GM21786 (cell line): ENCODE measurements around the gene CYP46A1.

ENCODE experiments used
- ATAC-seq: cut with Tn5 transposase; IDR thresholded peaks from one replicate; pipeline ENCODE4 v1.9.1; 2021; ENCODE audit not compliant: unreplicated experiment

CYP46A1 gene

DNA sequence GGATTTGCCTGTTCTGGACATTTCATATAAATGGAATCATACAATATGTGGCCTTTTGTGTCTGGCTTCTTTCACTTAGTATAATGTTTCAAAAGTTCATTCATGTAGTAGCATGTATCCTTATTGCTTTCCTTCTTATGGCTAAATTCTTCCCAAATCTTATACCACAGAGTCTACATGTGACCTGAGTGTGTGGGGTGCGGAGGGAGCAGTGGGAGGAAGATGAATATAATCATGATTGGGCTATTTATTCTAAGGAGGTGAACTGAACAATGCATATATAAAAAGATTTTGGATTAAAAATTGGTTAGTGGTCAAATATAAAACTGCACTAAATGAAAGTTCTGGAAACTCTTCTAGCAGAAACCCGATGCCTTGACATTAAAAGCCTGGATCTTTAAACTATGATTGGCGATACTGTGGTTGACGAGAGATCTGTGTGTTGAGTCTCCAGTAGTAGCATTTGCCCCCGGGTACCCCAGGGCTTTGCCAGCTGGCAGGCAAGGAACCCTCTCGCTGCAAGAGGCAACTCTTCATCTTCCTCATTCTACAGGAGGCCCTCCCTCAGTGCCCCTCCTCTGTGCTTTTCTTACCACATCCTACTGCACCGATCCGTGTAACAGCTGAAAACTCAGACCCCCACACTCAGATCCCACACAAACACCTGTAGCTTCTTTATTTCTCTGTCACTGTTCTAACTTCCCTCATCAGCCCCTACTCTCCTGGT, 2.6 kb downstream of the CYP46A1 start:
- ATAC-seq: no peak

GRCh38 chr14:99687284-99688209, 3.4 kb downstream of the CYP46A1 start:
- no peak for ATAC-seq

GRCh38 chr14:99688210-99688581, 4.1 kb downstream of the CYP46A1 start:
- no peak for ATAC-seq

DNA sequence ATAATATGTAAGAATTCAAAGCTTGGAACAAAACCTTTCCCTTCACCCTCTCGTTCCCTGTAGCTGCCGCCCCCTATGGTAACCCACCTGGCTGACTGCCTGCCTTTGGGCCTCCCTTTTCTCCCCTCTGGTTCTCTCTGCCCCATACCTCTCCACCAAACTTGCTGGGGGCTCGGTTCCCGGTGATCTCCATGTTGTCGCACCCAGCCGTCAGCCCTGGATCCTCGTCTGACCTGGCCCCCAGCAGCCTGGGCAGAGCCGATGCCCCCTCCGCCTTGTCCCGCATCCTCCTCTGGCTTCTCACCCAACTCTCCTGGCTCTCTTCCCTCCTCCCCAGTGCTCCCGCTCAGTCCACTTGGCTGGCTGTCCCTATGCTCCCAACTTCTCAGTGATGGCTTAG, 4.5 kb downstream of the CYP46A1 start:
- no peak for ATAC-seq

DNA sequence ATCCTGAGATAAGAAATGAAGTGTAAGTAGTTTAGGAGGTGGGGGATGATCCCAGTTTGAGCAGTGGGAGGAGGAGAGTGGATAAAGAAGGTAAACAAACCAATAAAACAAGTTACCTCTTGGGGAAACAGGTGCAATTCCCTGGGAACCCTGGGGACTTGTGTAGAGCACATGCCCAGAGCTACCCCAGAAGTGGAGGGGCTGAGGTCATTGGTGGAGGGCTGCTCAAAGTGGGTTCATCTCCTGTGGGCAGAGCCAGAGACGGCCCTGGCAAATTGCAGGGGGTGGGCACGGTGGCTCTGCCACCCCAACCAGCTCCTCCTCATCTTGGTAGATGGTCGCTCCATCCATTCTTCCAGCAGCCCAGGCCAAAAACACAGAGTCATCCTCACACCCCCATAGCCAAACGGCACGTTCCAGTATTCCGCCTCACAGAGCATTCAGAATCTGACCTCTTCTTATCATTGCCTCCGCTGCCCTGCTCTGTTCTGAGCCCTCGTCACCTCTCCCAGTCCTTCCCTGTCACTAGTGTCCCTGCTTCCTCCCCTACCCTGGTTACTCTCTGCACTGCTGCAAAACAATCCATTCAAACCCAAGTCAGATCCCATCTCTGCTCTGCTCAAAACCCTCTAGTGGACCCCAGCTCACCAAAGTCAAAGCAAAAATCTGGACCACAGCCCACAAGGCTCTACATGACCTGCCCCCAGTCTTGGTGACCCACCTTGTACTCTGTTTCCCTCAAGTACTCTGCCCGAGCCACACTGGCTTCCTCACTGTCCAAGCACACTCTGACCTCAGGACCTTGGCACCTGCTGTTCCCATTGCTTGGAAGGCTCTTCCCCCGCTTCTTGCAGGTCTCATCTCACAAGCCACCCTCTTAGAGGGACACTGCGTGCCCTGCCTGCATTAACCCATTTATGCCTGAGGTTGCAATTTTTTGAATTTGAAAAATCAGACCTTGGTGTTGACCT, 5.5 kb downstream of the CYP46A1 start:
- no peak for ATAC-seq

GRCh38 chr14:99690636-99691035, 6.5 kb downstream of the CYP46A1 start:
- ATAC-seq: no peak

GRCh38 chr14:99691111-99691885, 7.2 kb downstream of the CYP46A1 start:
- ATAC-seq: no peak

DNA sequence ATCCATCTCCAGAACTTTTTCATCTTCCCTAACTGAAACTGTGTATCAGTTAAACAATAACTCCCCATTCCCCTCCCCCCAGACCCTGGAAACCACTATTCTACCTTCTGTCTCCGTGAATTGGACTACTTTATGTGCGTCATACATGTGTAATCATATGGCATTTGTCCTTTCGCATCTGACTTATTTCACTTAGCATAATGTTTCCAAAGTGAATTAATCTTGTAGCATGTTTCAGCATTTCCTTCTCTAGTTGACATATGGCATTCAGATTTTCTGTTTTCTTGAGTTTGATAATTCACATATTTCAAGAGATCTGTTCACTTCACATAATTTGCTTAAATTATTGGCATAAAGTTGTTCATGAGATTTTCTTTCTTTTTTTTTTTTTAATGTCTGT, 9.8 kb downstream of the CYP46A1 start:
- ATAC-seq: no peak

DNA sequence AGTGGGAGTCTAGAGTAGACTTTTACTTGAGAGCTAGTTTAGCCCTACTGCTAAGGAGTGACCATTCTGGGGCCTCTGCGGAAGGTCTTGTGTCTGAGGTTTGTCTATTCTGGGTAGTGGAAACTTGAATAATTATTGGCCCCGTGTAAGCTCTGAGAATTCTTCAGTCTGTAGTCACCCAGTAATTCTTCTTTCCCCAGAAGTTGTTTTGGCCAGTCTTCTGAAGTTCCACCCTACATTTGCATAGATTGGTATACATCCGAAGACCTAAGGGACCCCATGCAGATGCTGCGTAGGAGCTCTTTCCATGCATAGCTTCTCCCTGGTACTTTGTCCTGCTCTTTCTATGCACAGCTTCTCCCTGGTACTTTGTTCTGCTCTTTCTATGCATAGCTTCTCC, 12.8 kb downstream of the CYP46A1 start:
- ATAC-seq: no peak

- no peak for ATAC-seq
Observed at GRCh38 chr14:99698236-99698635, 14.1 kb downstream of the CYP46A1 start.

- ATAC-seq: no peak
Observed at GRCh38 chr14:99698642-99699041, 14.5 kb downstream of the CYP46A1 start.

DNA sequence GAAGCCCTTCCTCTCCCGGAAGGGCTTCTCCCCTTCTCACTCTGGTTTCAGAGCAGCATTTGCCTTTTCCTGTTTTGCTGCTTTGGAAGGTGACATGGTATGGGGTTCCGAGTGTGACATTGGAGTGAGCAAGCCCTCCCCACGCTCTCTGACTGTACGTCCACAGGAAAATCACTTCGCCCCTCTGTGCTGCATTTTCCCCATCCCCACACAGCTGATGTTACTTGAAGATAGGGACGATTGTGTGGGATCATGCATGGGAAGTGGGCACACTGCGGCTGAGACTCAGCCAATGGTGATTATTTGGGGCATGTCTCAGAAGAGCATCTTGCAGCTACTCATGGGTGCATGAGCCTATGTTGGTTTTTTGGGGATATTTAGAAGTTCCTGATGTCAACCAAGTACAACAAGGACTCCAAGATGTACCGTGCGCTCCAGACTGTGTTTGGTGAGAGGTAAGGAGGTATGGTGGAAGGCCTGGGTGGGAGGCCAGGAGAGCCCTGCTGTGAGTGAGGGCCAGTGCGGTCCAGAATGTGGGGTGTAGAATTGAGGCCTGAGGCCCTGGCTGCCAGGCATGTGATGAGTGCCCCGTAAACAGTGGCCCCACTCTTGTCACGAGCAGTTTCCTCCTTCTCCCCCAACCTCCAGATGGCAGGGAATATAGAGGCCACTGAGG, 15.1 kb downstream of the CYP46A1 start:
- ATAC-seq: no peak

DNA sequence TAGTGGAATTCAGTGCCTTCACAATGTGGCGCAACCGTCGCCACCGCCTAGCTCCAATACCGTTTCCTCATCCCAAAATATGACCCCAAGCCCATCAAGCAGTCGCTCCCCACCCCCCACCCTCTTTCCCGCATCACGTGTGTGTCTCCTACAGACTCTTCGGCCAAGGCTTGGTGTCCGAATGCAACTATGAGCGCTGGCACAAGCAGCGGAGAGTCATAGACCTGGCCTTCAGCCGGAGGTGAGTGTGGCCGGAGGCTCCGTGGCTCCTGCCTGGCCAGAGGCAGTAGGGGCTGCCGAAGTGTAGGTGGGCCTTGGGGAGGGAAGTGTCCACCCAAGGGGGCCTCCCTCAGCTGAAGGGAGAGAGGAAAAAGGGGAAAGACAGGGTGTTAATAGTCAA, 15.8 kb downstream of the CYP46A1 start:
- ATAC-seq: no peak

DNA sequence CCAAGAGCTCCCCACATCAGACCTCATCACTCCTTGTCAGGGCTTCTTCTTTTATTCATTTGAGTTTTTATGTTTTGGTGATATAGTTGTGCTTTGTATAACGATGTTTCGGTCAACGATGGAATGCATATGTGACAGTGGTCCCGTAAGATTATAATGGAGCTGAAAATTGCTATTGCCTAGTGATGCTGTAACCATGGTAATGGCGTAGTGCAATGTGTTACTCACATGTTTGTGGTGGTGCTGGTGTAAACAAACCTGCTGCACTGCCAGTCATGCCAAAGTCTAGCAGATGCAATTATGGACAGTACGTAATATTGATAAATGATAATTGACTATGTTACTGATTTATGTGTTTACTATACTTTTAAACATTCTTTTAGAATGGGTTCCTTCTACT, 16.3 kb downstream of the CYP46A1 start:
- no peak for ATAC-seq

DNA sequence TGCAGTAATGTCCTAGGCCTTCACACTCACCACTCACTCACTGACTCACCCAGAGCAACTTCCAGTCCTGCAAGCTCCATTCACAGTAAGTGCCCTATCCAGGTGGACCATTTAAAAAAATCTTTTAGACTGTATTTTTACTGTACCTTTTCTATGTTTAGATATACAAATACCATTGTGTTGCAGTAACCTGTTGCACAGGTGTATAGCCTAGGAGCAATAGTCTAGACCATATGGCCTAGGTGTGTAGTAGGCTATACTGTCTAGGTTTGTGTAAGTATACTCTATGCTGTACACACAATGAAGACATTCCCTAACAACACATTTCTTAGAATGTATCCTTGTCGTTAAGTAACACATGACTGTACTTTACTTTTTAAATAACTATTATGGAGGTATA, 17.2 kb downstream of the CYP46A1 start:
- ATAC-seq: no peak

- ATAC-seq: no peak
Observed at GRCh38 chr14:99702115-99702514, 18.0 kb downstream of the CYP46A1 start.

GRCh38 chr14:99703381-99703780, 19.3 kb downstream of the CYP46A1 start:
- no peak for ATAC-seq

DNA sequence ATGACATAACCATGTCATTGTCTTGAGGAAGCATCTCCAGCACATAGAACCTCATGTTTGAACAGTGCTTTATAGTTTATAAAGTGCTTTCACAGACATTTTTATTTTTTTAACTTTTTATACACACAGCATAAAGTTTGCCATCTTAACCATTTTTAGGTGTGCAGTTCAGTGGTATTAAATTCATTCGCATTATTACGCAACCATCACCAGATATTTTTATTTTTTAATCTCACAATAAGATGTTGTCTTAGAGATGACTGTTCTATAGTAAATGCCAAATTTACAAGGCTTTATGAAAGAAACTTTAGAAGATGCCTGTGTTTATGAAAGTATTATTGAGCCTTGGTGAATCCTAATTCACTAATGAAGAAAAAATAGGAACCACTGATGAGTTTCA, 19.9 kb downstream of the CYP46A1 start:
- ATAC-seq: no peak

- no peak for ATAC-seq
Observed at GRCh38 chr14:99706107-99706900, 22.2 kb downstream of the CYP46A1 start.
